NCI-H1930 (cell line): ENCODE data around the gene TRABD2B.
A peak's percentile ranks its signal among the peaks of the same experiment; 100 is the strongest.

ENCODE experiments used
- DNase-seq, 2 experiments: peaks; one replicate each; lab custom pipeline; 2025; lab: John Stamatoyannopoulos, UW

TRABD2B gene

GRCh38 chr1:47757226-47757975 lies 239.8 kb downstream of the TRABD2B start:
- DNase-seq: no peak

DNA sequence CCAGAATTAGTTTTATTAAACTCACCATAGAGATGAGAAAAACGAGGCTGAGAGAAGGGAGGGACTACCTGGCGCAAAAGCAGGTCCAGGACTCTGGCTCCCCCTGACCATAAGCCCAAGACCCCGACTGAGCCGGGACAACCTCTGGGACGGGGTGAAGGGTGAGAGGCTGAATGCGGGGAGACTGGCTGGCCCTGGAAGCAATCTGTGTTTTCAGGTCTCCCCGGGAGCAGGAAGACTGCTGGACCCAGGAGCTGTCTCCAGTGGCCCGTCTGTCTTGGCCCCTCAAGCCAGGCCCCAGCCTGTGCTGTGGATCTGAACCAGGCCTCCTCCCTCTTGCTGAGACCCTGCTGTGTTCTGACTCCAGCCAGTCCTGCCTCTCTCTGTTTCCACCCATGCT lies 240.8 kb downstream of the TRABD2B start:
- no peak for DNase-seq

DNA sequence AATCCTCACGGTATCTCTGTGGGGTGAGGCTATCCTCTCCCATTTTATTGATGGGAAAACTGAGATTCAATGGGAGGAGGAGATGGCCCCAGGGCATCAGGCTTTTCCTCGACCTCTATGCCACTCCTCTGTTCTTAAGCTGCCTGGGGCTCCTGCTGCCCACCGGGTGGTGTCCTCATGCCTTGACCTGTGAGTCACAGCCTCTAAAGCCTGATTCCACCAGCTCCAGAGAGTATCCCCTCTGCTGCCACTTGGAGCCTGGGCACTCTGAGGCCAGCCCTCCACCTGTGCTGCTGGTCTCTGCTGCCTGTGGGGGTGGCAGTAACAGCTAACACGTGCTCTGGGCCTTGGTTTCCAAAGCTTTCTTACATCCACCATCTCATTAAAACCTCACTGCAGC lies 241.2 kb downstream of the TRABD2B start:
- no peak for DNase-seq

GRCh38 chr1:47755101-47755990 lies 241.8 kb downstream of the TRABD2B start:
- no peak for DNase-seq

DNA sequence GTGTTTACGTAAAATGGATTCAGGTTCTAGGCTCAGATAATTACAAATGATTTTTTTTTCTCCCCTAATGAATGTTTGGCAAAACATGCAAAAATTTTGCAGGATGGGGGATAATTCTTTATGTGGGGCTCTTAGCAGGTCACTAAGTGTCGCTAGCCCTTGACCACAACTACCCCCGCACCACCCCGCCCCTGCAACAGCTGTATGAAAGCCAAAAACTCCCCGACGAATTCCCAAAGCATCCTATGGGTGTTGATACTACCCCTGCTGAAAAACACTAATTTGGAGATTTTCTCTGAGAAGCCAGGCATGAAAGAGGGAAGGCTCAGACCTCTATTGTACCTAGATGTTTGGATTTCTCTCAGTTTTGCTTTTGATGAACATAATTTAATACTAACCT lies 243.0 kb downstream of the TRABD2B start:
- DNase-seq: no peak

- DNase-seq: no peak
Observed at GRCh38 chr1:47753808-47754207, 243.4 kb downstream of the TRABD2B start.

- DNase-seq: no peak
Observed at GRCh38 chr1:47752559-47752958, 244.6 kb downstream of the TRABD2B start.

DNA sequence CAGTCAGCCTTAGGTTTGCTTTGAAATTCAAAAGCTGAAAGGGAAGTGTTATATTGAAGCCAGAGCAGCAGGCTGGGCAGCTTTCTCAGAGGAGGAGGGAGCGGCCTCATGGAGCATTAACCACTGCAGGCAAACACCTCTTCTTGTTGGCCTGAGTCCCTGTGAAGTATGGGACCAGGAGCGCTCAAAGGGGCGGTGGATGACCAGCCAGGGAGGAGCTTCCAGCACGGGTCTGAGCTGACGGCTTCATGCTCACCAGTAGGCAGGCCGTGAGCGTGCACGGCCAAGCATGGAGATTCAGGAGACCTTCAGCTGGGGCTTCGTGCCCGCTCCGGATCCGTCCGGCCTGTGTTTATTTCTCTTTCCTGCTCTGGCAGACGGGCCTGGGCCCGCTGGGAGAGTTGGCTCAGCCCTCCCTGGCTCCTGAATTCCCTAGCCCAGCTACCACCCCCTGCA lies 245.2 kb downstream of the TRABD2B start:
- DNase-seq: no peak

DNA sequence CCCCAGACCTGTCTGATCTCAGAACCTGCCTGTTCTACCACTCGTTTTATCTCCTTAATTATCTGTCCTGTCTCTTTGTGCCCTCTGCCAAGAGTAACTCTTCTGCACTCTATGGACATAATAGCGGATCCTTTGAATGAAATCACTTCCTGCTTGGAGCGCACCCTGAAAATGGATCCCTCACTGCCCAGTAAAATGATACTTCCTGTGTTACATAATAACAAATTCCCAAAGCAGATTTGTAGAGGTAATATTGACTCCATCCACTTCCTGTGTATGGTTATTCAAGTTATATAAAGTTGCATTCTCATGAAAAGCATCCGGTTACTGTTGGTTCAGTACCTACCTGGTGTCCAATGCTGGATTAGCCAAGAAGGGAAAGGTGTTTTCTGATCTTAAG lies 246.0 kb downstream of the TRABD2B start:
- no peak for DNase-seq

DNA sequence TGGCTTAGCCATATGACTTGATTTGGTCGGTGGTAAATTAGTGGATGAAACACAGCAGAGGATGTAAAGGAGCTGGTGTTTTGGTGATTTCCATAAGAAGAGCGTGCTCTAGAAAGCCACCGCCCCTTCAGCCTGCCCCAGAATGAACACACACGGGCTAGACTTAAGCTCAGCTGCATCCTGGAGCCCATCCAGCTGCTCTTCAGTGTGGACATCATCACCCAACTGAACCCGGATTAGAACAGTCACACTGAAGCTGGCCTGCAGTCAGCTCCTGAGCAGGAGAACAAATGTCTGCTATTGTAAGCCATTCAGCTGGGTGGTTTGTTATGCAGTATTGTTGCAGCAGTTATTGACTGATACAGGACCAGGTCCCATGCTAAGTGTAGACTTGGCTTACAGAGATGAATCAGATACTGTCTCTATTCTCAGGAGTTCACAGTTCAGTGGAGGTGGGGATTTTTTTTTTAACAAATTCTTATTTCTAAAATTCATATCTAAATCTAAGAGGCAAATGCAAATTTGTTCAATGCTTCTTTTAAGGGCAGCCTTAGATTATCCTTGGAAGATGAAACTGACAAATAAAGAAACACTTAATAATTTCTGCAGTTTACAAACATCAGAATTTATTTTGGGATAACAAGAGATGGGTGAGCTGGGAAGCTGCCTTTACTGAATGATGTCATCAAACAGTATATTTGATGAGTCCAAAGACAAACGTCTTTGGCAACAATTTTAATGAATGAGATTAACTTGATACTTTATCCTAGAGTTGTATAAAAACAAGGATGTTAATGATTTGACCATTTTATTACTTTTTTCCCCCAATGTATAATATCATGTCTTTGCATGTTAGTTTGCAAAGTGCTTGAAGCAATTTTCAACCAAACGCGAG lies 251.2 kb downstream of the TRABD2B start:
- DNase-seq: no peak

GRCh38 chr1:47742890-47743760 lies 254.1 kb downstream of the TRABD2B start:
- no peak for DNase-seq

DNA sequence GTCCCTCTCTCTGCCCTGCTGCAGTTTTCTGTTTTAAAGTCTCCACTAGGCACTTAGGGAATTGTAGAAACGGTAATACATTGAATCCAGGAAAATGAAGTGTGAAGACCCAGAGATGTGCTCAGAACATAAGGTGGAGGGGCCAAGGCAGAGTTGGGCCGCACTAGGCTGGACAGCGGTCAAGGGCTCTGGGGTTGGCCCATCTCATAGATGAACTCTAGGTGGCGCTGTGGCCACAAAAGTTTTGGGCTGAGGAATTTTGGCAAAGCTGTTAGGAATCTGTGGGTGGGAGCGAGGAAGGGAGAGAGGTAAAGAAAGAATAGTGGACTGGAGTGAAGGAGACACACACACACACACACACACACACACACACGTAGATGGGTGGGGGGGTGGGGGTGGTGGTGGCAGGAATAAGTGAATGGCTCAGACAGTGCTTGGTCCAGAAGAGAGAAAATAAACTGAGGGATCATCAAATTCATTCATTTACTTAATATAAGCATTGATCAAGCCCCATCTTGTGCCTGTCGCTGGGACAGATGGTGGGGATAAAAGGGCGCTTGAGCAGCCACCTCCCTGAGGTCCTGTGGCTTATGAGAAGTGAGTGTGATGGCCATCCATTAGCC lies 258.5 kb downstream of the TRABD2B start:
- DNase-seq: peak in 1 of 2 experiments; percentile 9

DNA sequence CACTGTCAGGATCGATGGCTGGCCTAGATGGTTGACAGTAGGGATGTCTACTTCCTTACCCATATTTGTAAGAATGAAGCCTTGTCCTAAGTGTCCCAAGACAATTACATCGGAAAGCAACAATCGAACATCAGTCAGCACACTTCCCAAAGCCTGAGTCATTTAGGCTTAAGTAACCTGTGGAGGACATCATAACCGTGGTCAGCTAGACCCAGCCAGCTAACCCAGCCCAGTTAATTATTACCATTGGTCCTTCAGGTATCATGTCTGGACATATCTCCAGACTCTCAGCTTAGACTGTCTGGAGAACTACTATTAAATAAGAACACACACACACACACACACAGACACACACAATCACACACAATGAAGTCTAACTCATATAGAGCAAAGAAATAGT lies 264.7 kb downstream of the TRABD2B start:
- no peak for DNase-seq

- DNase-seq: no peak
Observed at GRCh38 chr1:47731730-47732129, 265.5 kb downstream of the TRABD2B start.

- DNase-seq: no peak
Observed at GRCh38 chr1:47729685-47730084, 267.5 kb downstream of the TRABD2B start.

GRCh38 chr1:47727697-47728085 lies 269.5 kb downstream of the TRABD2B start:
- no peak for DNase-seq

- DNase-seq: no peak
Observed at GRCh38 chr1:47727051-47727696, 270.0 kb downstream of the TRABD2B start.

DNA sequence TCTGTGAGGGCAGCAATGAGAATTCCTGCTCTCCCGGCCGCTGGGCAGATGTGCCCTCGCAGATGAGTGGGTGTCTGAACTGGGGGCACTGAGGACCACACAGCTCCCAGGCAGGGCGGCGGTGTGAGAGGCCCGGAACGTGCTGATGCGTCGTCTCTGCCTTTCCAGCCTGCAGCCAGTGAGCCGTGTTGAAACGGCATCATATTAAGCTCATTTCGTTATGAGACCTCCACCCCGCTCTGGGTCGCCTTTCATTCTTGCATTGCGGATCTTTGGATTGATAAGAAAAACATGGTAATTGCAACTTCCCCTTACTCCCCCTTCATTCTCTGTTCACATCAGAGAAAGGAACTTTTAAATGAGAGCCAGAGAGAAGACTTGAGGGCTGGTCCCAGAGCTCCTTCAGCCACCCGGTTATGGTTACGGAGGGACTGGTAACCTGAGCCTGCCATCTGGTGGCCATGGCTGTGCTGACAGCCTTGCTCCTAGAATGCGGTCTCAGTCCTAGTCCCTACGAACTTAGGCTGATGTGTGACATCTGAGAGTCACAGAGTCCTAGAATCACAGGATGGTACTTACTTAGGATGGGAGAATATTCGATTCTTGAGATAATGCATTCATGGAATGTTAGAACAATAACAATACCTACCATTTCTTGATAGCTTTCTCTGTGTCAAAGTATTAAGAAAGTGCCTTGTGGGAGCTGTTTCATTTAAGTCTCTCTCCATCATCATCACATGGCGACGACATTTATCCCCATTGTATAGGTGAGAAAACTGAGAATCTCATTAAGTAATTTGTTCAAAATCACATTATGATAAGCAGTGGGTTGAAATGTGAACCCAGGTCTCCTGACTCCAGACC lies 271.0 kb downstream of the TRABD2B start:
- DNase-seq: peak; percentile 55 to 67

GRCh38 chr1:47725511-47725991 lies 271.6 kb downstream of the TRABD2B start:
- no peak for DNase-seq
